ENCODE results near the gene APOBEC3C. TPM values are rescaled to one million over a fixed set of nuclear protein-coding genes. Genes with fewer than 3 reads are reported as not detected.
"Not testable (repeated sequence)": the region's sequence is repeated elsewhere in the genome, so short reads cannot be mapped to it uniquely, and the experiment has no call there.

The APOBEC3C gene
- total RNA-seq, 1 donor = 16.4 TPM

DNA sequence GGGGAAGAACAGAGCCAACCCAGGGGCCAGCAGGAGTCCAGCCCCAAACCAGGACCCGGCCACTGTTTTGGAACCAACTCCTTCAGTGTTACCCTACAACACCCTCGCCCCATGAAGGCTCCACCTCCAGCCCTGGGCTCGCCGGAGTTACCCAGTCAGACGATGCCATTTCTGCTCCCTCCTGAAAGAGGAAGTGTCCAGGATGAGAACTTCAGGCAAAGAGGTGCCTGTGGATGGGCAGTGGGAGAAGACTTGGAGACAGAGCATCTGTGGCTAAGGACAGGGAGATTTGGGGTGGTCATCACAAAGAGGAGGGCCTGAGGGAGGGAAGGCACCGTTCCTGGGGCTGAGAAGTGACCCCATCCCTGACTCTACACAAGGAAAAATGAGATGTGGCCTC lies 18.0 kb upstream of the APOBEC3C start:
- no peak for DNase-seq (ENCODE audit: low read depth)
- TF ChIP-seq CTCF (IDR thresholded peaks at IDR 0.05; ENCODE audit: insufficient read depth, low read depth, low read length) = no peak
- H3K4me3 ChIP-seq (ENCODE audit: low read depth, low read length) = no peak overlapping the region

DNA sequence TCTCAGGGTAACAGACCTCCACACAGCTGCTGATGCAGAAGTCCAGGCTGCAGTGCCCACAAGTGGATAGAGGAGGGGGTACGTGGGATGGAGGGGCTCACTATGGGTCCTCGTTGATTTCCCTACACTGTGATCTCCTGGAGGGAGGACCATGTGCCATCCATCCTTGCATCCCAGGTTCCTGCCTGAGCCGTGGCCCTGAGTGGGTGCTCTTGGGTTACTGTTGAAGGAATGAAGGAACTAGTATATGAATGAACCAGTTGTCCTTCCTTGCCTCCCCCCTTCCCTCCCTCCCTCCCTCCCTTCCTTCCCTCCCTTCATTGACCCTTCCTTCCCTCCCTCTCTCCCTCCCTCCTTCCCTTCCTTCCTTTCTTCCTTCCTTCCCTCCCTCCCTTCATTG lies 16.5 kb upstream of the APOBEC3C start:
- no peak for DNase-seq (ENCODE audit: low read depth)

DNA sequence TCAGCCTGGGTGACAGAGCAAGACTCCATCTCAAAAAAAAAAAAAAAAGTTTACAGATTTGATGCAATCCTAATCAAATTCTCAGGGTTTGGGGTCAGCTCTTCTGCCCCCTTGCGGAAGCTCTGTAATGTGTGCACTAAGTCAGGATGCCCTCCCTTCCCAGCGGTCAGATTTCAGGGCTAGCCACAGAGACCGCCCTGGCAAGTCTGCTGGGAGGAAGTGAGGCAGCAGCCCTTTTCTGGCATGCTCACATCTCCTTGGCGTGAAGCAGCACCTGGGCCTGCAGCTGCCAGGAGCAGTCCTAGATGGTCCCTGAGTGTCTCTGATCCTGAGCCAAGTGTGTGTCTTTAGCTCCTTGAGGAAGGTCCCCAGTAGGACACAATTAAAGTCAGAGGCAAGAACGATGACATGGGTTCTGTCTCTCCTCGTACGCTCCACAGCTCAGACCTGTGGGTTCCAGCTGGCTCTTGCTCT lies 10.9 kb upstream of the APOBEC3C start:
- peak; percentile 72 for TF ChIP-seq CTCF (IDR thresholded peaks at IDR 0.05; ENCODE audit: insufficient read depth, low read depth, low read length)
- DNase-seq (ENCODE audit: low read depth) = peak; percentile 88
- no peak overlapping the region for H3K4me3 ChIP-seq (ENCODE audit: low read depth, low read length)

More for the DNA sequence above, 16.5 kb upstream of the APOBEC3C start:
- TF ChIP-seq CTCF (IDR thresholded peaks at IDR 0.05; ENCODE audit: insufficient read depth, low read depth, low read length) = no peak
- no peak overlapping the region for H3K4me3 ChIP-seq (ENCODE audit: low read depth, low read length)

DNA sequence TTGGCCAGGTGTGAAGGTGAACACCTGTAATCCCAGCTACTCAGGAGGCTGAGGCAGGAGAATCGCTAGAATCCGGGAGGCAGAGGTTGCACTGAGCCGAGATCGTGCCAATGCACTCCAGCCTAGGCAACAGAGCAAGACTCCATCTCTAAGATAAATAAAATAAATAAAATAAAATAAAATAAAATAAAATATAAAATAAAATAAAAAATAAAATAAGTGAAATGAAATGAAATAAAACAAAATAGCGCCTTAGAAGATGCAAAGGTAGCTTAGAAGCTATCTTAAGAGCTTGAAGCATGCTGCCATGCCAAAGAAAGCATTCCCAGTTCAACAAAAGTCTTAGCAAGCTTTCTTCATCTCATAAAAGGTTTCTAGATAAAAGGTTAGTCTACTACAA lies 6.9 kb upstream of the APOBEC3C start:
- no peak for TF ChIP-seq CTCF (IDR thresholded peaks at IDR 0.05; ENCODE audit: insufficient read depth, low read depth, low read length)
- no peak for DNase-seq (ENCODE audit: low read depth)
- no peak overlapping the region for H3K4me3 ChIP-seq (ENCODE audit: low read depth, low read length)

GRCh38 chr22:39008271-39008850 lies 5.7 kb upstream of the APOBEC3C start:
- not testable (repeated sequence) for DNase-seq (ENCODE audit: low read depth); H3K4me3 ChIP-seq (ENCODE audit: low read depth, low read length)

DNA sequence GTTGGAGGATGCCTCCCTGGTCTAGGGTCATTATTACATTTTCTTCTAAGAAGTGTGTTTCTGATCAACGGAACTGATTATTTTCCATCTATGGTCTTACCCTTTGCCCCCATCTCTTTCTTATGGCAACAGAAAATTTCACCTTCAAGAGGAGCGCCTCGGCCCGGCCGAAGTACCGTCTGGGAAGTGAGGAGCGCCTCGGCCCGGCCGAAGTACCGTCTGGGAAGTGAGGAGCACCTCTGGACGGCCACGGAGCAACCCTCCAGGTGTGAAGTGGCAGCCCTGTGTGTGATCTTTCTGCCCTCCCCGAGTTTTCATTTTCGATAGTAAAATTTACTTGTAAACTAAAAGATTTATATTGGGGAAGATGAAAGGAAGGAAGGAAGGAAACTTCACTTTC lies 3.1 kb upstream of the APOBEC3C start:
- no peak for TF ChIP-seq CTCF (IDR thresholded peaks at IDR 0.05; ENCODE audit: insufficient read depth, low read depth, low read length)
- no peak for DNase-seq (ENCODE audit: low read depth)
- no peak overlapping the region for H3K4me3 ChIP-seq (ENCODE audit: low read depth, low read length)

- no peak for TF ChIP-seq CTCF (IDR thresholded peaks at IDR 0.05; ENCODE audit: insufficient read depth, low read depth, low read length)
- DNase-seq (ENCODE audit: low read depth) = peak; percentile 8
- no peak overlapping the region for H3K4me3 ChIP-seq (ENCODE audit: low read depth, low read length)
These were observed 1.2 kb upstream of the APOBEC3C start for GRCh38 chr22:39012533-39013511.

DNA sequence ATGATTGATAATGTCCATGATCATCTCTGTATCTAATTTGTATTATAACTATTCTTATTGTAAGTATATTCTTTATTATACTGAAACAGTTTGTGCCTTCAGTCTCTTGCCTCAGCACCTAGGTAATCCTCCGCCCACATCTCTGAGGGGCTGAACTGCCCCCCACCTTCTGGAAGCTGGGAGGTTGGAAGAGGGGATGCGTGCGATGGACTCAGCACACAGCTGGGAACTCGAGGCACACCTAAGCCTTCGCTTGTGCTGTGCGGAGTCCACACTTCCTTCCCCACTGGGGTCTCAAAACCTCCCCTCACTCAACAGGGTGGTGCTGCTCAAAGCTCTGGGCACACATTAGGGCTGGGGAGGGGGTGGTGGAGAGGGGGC lies 506 bp upstream of the APOBEC3C start:
- DNase-seq (ENCODE audit: low read depth) = not testable (repeated sequence)
- peak overlapping the region; percentile 69 for H3K4me3 ChIP-seq (ENCODE audit: low read depth, low read length)

DNA sequence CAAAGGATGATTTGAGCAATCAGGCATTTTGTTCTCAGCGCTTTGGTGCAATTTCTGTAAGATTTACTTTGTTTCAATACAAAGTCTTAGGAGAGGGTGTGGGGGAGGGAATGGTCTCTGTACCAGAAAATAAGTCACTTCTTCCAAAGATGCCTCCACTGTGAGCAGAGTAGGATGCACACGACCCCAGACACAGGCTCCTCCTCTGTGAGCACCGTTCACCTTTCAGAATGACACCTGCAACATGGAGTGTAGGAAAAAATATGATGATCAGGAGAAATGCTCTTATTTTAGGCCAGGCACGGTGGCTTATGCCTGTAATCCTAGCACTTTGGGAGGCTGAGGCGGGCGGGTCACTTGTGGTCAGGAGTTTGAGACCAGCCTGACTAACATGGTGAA lies 665 bp downstream of the APOBEC3C start:
- peak overlapping the region; percentile 69 for H3K4me3 ChIP-seq (ENCODE audit: low read depth, low read length)
- DNase-seq (ENCODE audit: low read depth) = peak; percentile 10
